HG03342 (cell line): Measurements from ENCODE around the gene STIM1.

Experiments
- ATAC-seq: cut with Tn5 transposase; IDR thresholded peaks from one replicate; pipeline ENCODE4 v1.9.1; 2021; ENCODE audit warnings: mild to moderate bottlenecking, moderate library complexity; ENCODE audit not compliant: unreplicated experiment

STIM1 gene

DNA sequence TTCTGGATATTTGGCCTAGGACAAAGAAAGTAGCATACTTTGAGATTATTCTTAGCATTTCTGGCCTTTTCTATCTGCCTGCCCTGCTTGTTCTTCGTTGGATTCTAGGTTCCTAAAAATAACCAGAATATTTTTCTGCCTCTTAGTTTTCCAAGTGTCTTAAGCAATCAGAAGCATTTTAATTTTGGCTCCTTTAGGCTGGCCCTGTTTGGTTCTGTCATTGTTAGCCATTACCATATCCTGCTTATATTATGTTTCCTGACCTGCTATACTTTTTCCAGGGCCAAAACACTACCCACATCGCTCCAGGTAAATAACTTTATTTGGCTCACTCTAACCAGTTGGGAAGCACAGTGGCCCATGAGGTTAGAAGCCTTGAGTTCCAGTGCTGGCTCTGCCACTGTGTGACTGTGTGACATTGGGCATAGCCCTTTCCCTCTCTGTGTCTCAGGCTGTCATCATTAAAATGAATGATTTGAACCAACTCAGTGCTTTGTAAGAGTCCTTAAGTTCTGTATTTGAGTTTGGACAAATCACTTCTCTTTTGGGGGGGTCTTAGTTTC lies 91.1 kb downstream of the STIM1 start:
- no peak for ATAC-seq

DNA sequence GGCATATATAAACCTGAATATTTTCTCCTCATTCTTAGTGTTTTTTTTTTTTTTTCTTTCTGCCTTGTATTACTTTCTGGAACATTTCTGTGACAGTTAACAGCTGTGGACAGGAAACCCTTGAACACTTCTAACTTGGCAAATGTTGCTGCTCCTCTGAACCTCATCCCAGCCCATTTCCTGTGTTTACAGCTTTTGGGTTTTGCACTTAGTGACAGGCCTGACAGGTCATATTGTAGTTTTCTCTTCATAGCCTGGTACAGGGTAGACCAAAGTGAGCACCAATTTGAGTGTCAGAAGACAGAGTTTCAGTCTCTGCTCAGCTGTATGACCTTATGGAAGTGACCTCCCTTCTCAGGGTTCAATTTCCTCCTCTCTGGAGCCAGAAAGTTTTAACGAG lies 91.6 kb downstream of the STIM1 start:
- peak; percentile 68 for ATAC-seq

DNA sequence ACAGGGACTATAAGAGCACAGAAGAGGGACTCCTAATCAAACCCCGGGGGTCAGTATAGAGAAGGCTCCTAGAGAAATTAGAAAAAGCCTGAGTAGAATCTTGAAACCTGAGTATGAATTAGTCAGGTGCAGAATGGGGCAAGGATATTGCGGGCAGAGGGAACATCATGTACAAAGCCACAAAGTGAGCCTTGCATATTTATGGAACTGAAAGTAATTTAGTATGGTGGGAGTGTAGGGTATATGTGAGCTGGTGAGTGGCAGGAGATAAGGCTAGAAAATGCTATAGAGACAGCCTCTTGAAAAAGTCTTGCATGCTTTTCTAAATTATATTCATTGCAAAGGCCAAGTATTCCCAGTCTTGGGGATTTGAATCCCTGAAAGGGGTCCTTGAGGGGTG lies 93.7 kb downstream of the STIM1 start:
- peak; percentile 72 for ATAC-seq

DNA sequence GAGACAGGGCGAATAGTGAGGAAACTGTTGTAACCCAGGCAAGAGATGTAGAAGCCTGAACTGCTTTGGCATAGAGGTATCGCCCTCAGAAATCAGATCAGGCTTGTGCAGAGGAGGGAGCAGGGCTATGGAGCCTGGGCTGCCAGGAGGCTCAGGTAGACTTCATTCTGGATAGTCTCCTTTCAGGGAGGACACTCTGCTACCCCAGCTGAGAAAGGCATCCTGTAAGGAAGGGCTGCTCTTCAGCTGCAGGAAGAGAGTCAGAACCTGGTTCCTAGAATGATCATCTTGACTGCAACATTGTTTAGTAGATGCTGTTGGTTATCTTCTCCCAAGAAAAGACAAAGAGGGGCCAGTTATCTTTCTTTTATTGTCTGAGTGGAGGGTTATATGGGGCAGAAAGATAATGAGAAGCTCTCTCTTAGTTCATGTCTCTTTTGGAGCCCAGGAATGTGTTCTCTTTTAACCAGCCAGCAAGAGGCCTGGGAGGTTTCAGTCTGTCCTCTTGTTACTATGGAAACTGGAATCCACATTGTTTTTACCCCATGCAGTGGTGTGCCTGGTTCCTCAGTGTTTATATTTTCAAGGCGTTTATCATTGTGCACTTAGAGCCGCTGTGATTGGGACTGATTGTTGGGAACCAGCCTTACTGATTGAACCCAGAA lies 95.7 kb downstream of the STIM1 start:
- ATAC-seq = no peak

DNA sequence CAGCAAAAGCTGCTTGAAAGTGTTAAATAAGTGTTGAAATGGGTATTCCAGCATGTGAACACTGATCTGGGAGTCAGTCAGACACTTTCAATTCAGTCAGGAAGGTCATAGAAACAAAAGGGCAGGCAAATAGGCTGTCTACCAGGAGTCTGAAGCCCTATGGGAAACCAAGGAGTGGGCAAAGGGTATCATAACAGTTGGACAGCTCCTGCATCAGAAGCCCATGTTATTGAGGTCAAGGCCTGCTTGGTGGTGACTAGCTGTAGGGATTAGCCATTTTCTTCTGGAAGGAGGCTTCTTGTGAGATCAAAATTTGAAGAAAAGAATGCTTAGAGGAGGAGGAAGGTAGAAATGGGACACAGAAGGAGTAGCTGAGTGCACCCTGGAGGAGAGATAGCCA lies 97.3 kb downstream of the STIM1 start:
- ATAC-seq = no peak

DNA sequence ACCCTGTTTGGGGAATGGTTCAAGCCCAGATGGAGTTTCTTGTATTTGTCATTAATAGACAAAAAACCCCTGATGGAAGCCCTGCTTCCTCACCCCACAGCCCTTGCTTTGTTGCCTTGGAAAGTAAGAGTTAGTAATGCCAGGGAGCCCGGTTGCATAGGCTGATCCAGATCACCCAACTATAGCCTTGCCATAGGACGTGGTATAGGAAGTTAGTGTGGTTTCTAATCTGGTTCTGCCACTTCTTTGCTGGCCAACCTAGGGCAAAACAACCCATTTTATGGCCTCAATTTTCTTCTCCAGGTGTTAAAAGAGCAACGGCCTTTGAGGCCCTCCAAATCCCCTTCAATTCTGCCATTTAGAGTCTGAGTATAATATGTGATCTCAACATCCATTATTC lies 97.9 kb downstream of the STIM1 start:
- ATAC-seq = no peak

DNA sequence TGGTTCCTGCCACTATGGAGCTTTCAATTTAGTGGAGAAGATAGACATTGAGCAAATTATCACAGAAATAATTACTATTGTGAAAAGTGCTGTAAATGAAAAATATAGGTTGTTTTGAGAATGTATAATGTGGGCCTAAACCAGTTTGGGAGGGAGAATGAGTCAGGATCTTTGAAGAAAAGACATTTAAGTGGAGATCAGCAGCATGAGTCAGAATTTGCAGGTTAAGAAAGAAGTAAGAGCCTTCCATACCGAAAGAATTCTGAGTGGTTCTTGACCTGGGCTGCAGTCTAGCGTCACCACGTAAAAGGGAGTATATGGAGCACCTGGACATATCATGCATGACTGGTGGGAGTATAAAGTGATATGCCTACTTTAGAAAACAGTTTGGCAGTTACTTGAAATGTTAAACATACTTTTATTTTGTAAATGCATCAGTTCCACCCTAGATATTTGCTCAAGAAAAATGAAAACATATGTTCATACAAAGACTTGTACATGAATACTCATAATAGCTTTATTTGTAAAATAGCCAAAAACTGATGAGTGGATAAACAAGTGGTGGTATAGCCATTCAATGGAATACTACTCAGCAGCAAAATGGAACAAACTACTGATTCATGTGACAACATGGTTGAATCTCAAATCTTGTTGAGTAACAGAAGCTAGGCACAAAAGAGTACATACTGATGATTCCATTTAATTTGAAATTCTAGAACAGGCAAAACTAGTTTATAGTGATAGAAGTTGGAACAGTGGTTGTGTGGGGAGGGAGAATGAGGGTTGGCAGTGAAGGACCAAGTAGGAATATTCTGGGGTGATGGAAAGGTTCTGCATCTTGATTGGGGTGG lies 99.2 kb downstream of the STIM1 start:
- ATAC-seq = no peak

DNA sequence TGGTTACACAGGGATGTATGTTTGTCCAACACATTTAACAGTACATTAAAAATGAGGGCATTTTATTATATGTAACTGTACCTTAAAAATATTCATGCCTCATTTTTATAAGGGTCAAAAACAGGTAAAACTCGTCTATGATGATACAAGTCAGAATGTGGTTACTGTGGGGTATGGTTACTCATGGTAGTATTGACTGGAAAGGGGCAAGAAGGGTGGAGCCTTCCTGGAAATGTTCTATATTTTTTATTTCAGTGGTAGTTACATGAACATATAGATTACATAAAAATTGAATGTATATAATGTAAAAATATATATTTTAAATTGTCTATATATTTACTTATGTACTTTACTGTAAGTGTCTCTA lies 99.8 kb downstream of the STIM1 start:
- no peak for ATAC-seq

DNA sequence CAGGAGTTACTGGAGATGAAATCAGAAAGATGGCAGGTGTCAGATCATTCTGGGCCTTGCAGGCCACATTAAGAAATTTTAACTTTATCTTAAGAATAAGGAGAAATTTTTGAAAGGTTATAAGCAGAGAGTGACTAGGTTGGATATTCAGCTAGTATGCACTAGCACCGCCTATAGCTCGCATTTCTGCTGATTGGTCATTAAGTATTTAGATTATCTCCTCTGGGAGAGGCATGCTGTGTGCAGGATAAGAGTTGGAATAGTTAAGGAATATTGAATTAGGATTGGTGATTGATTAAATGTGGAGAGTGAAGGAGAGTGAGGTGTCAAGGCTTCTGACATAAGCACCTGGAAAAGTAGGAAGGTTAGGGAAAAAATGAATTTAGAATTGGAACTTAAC lies 100.6 kb downstream of the STIM1 start:
- ATAC-seq = no peak

DNA sequence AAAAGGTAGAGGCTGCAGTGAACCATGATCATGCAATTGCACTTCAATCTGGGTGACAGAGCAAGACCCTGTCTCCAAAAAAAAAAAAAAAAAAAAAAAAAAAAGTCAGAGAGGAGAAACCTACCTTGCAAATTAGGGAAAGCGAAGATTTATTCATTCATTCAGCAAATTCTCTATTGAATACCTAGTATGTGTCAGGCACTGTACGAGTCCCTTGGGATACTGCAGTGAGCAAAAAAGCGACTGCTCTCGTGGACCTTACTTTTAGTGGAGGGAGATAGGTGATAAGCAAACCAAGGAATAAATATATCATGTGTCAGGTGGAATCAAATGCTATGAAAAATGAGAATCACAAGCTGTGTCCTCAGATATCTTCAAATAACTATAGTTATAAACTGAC lies 101.3 kb downstream of the STIM1 start:
- ATAC-seq = no peak

DNA sequence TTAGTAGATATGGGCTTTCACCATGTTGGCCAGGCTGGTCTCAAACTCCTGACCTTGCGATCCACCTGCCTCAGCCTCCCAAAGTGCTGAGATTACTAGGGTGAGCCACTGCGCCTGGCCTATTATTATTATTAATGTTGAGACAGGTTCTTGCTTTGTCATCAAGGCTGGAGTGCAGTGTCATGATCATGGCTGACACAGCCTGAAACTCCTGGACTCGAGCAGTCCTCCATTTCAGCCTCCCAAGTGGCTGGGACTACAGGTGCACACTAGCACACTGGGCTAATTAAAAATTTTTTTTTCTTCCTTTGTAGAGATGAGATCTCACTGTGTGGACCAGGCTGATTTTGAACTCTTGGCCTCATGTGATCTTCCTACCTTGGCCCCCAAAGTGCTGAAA lies 102.0 kb downstream of the STIM1 start:
- no peak for ATAC-seq

DNA sequence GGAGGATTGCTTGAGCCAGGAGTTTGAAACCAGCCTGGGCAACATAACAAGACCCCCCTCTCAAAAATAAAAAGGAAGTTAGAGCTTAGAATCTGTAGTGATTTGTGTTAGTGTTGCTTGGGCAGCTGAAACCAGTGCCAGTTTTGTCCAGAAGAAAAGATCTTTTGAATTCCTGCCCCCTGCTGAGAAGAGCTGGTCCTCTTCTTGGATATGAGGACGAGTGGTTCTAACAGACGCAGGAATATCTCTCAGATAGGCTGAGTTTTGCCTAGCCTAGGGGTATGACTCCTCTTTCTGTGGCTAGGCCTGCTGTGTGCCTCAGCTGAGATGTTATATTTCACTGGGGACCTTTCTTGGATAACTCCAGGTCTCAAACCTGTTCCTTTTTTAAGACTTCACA lies 102.8 kb downstream of the STIM1 start:
- ATAC-seq = no peak

DNA sequence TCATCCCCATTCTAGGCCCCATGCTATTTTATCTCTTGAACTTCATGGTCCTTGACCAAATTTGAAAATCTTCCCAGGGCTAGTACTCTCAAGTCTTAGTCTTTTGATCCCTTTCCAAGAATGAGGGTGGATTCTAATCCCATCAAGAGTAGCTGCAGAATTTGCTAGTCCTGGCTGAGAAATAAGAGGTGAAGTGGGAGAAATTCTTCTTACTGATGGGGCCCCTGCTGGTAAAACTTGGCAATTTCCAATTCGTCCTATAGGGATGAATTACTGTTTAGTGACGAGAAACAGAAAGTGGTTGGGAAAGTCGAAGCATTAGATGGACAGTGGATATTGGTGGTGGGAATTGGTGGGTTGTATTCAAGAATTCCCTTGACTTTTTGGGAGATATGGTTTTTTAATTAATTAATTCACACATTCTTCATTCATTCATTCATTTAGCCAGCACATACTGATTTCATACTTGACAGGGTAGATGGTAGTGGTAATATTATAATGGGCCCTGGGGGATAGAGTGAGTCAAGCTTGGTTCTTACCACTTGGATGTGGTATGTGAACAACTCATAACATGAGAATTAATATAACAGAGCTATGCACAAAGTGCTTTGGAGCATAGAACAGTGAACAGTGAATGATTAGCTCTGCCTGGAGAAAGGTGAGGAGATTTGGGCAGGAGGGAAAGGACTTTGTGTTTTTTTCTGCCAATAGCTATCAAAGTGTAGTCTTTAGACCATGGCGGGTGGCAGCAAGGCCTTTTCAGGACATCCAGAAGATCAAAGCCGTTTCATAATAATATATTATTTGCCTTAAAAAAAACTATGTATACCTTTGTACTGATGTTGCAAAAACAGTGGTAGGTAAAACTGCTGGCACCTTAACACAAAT lies 103.8 kb downstream of the STIM1 start:
- peak; percentile 76 for ATAC-seq

DNA sequence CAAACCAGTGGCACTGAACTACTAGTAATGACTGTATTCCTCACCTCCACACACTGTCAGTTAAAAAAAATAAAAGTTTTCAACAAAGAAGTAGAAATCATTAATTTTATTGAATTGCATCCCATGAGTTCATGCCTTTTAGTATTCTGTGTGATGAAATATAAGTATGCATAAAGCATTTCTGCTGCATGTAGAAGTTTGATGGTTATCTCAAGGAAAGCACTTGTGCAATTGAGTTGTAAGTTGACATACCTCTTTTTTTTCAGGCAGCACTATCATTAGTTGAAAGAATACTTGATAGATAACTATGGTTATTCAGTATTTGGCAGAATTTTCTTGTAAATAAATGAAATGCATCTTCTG lies 104.4 kb downstream of the STIM1 start:
- no peak for ATAC-seq

DNA sequence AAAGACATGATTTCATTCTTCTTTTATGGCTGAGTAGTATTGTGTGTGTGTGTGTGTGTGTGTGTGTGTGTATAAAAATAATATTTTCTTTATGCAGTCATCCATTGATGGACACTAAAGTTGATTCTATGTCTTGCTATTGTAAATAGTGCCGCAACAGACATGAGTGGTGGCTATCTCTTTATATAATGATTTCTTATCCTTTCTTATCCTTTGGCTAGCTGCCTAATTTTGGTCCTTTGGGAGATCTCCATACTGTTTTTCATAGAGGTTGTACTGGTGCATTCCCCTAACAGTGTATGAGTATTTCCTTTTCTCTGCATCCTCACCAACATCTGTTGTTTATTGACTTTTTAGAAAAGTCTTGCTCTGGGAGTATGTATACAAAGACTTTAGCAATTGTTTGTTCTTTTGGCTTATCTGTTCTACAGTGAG lies 107.0 kb downstream of the STIM1 start:
- ATAC-seq = no peak

DNA sequence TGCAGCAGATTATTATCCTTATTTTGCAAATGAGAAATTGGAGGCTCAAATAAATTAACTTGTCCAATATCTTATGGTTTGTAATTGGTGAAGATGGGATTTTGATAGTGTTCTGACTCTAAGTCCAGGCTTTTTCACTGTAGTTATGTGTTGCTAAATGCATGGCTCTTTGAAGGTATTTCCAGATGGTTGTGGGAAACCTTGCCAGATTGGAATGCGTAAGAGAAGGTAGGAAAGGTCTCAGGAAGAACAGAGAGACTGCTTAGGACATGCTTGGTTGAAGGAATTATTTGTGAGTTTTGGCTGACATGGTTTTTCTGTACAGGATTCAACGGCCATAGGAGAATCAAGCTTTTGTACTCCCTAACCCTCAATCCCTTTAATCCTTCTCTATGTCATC lies 108.6 kb downstream of the STIM1 start:
- no peak for ATAC-seq

DNA sequence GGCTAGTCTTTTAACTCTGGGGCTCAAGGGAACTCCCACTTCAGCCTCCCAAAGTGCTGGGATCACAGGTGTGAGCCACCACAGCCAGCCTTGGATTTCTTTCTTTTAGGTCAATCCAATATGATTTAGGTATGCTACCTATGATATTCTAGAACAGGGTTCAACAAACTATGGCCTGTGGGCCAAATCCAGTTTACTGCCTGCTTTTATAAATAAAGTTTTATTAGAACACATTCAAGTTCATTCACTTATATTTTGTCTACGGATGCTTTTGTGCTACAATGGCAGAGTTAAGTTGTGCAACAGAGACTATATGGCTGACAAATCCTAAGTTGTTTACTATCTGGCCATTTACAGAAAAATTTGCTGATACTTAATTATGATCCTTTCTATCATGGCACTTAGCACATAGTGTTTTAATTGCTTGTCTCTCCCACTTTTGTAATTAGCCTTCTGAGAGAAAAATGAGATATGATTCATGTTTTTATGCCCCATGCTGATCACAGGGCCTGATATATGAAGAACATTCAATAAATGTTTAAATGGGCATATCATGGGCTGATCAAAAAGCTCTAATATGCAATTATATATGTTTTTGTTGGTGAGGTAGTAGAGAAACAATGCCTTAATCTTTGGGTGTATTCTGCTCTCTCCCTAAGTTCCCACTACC lies 109.6 kb downstream of the STIM1 start:
- ATAC-seq = no peak

DNA sequence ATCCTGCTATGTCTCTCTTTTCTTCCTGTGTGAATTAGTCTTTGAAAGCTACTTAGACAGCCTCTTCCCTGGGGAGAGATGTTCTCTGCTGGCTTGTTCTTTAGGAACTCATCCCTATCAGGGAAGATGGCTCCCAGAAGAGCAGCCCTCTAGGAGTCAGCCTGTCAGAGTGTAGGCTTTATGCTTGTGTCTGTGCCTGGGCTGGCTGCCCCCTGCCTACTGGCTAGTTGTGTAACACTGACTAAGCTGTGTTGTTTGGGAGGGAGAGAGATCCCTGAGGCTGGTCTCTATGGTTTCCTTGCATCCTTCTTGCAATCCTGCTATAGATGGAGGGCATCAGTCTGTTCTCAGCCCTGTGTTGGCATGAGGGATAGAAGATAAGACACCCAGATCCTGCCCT lies 112.2 kb downstream of the STIM1 start:
- no peak for ATAC-seq

DNA sequence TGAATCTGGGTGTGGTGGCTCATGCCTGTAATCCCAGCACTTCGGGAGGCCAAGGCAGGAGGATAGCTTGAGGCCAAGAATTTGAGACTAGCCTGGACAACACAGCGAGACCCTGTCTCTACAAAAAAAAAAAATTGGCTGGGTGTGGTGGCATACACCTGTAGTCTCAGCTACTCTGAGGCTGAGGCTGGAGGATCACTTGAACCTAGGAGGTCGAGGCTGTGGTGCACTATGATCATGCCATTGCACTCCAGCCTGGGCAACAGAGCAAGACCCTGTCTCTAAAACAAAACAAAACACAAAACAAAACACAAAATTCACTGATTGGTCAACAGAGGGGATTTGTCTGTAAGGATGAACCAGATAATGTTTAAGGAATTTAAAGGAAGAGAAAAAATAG lies 113.7 kb downstream of the STIM1 start:
- no peak for ATAC-seq

DNA sequence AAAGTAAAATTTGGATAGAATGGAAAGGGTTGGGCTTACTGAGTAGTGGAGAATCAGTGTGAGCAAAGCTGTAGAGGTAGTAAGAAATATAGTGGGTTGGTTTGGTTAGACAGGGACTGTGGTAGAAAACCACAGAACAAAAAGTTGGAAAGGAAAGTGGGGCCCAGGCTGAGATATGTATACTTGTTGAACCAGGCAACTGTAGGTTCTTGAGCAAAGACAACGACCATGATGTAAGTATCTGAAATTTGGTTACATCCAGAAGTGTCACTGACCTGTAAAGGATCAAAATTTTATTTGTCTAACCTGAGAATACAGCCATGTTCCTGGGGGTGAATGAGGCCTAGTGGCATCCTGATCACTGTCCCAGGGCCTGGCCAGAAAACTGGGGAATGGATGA lies 114.1 kb downstream of the STIM1 start:
- no peak for ATAC-seq

DNA sequence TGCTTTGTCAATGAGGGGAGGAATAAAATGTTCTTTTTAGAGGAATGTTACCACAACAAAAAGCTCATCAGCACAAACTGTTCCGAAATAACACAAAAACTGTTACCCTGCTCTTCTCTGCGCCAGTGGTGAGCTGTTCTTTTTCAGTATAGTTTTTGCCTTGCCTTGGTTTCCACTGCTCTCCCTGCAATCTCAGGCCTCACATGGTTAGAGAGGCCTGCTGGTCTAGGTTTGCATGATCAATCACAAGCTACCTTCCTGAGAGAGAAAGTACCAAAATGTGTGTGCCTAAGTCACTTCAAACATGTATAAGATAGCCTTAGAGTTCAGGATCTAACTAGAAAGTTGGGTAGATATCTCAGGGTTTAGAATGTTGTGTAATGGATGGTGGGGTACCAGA lies 114.6 kb downstream of the STIM1 start:
- ATAC-seq = no peak
